SK-N-SH (cell line): ENCODE results near the gene BRICD5. TPM values are rescaled to one million over a fixed set of nuclear protein-coding genes. Genes with fewer than 3 reads are reported as not detected.

Experiments used
- CTCF ChIA-PET: fragments of 300-600, 350-600 bp; formaldehyde crosslinking; extraction: SDS; loops from one replicate; lab custom pipeline; 2021; lab: Yijun Ruan, JAX
- POLR2A ChIA-PET: fragments of 350-600 bp; sonication (Branson Sonifier 250); formaldehyde crosslinking; extraction: SDS; loops from one replicate; lab custom pipeline; 2020; ENCODE audit warnings: antibody characterized with exemption, inconsistent platforms; lab: Yijun Ruan, JAX
- DNase-seq: peaks from one replicate; pipeline ENCODE4 v3.0.0; 2012
- H2AFZ ChIP-seq: fragments of 200-600 bp; sonication (generic); 2 replicates; pipeline ENCODE4 v1.8.1; 2016; ENCODE audit warnings: antibody characterized with exemption, mild to moderate bottlenecking, low read depth
- H3F3A ChIP-seq: fragments of 200-600 bp; sonication (generic); replicated peaks from 2 replicates; pipeline ENCODE3; 2016; ENCODE audit warnings: antibody characterized with exemption, mild to moderate bottlenecking; ENCODE audit not compliant: insufficient read depth
- H3K27ac ChIP-seq, 2 experiments: fragments of 200-500 bp in 1 of 2; fragments of 200-600 bp in 1 of 2; sonication (Bioruptor generic) in 1 of 2; sonication (generic), shearing (Covaris generic) in 1 of 2; 2 replicates each; pipeline versions ENCODE4 v1.5.1 to v1.6.1; 2014 to 2016; ENCODE audit warnings: low read depth in 2 of 2, inconsistent platforms in 1 of 2, low read length in 1 of 2, mild to moderate bottlenecking in 1 of 2, mixed read lengths in 1 of 2
- H3K27me3 ChIP-seq: fragments of 200-600 bp; sonication (generic), shearing (Covaris generic); 2 replicates; pipeline ENCODE4 v1.6.1; 2016; ENCODE audit warnings: mixed run types; ENCODE audit not compliant: insufficient read depth
- H3K36me3 ChIP-seq, 2 experiments: fragments of 200-500 bp in 1 of 2; fragments of 200-600 bp in 1 of 2; sonication (Bioruptor generic) in 1 of 2; sonication (generic) in 1 of 2; replicated peaks in 1 of 2; 2 replicates each; pipeline versions ENCODE3 to v1.5.1; 2014 to 2016; ENCODE audit warnings: low read length in 1 of 2, mild to moderate bottlenecking in 1 of 2; ENCODE audit not compliant: insufficient read depth in 2 of 2, control insufficient read depth in 1 of 2
- H3K4me1 ChIP-seq, 2 experiments: fragments of 200-500 bp in 1 of 2; fragments of 200-600 bp in 1 of 2; sonication (Bioruptor generic) in 1 of 2; sonication (generic), shearing (Covaris generic) in 1 of 2; 2 replicates each; pipeline versions ENCODE4 v1.5.1 to v1.6.1; 2014 to 2016; ENCODE audit warnings: low read depth in 1 of 2, low read length in 1 of 2, mixed run types in 1 of 2; ENCODE audit not compliant: insufficient read depth in 2 of 2, control insufficient read depth in 1 of 2
- H3K4me2 ChIP-seq: fragments of 200-600 bp; sonication (generic), shearing (Covaris generic); 2 replicates; pipeline ENCODE4 v1.6.1; 2017; ENCODE audit warnings: mixed run types
- H3K4me3 ChIP-seq, 2 experiments: fragments of 200-500 bp in 1 of 2; fragments of 200-600 bp in 1 of 2; sonication (Bioruptor generic) in 1 of 2; sonication (generic), shearing (Covaris generic) in 1 of 2; 2 replicates each; pipeline versions ENCODE4 v1.5.1 to v1.8.1; 2014 to 2016; ENCODE audit warnings: low read depth in 2 of 2, inconsistent platforms in 1 of 2, low read length in 1 of 2, mild to moderate bottlenecking in 1 of 2, mixed read lengths in 1 of 2, moderate library complexity in 1 of 2
- H3K79me2 ChIP-seq: fragments of 200-600 bp; sonication (generic); 2 replicates; pipeline ENCODE4 v1.8.1; 2017; ENCODE audit warnings: mild to moderate bottlenecking; ENCODE audit not compliant: insufficient read depth
- H3K9ac ChIP-seq: fragments of 200-600 bp; sonication (generic); 2 replicates; pipeline ENCODE4 v1.6.1; 2017; ENCODE audit warnings: mixed run types
- H3K9me2 ChIP-seq: fragments of 200-600 bp; sonication (generic); 2 replicates; pipeline ENCODE4 v1.6.1; 2017; ENCODE audit warnings: mixed run types
- H3K9me3 ChIP-seq: fragments of 200-600 bp; sonication (generic); 2 replicates; pipeline ENCODE4 v1.6.1; 2017; ENCODE audit warnings: mixed run types, mild to moderate bottlenecking, moderate library complexity
- H4K20me1 ChIP-seq: fragments of 200-600 bp; sonication (generic); 2 replicates; pipeline ENCODE4 v1.6.1; 2017; ENCODE audit warnings: mild to moderate bottlenecking, mixed run types; ENCODE audit not compliant: insufficient read depth
- CHD2 ChIP-seq: fragments of 150-350 bp; IDR thresholded peaks from 2 replicates; pipeline ENCODE4 v1.6.1; 2018; ENCODE audit warnings: low read length; ENCODE audit not compliant: partially characterized antibody
- ELF1 ChIP-seq: IDR thresholded peaks from 2 replicates; pipeline ENCODE4 v1.4.0; 2012
- EP300 ChIP-seq, 2 experiments: IDR thresholded peaks; 2 replicates each; pipeline versions ENCODE4 v1.4.0 to v1.6.1; 2012; ENCODE audit warnings: borderline replicate concordance in 1 of 2, low read depth in 1 of 2, low read length in 1 of 2
- FOXJ3 ChIP-seq: sonication (generic); formaldehyde crosslinking; IDR thresholded peaks from 2 replicates; pipeline ENCODE4 v1.5.1; 2020; ENCODE audit warnings: mild to moderate bottlenecking, missing genetic modification reagents
- FOXM1 ChIP-seq: IDR thresholded peaks from 2 replicates; pipeline ENCODE4 v1.4.0; 2012; ENCODE audit warnings: low read depth, mild to moderate bottlenecking
- MEF2A ChIP-seq: IDR thresholded peaks from 2 replicates; pipeline ENCODE4 v1.4.0; 2012; ENCODE audit warnings: low read depth, borderline replicate concordance
- NFIC ChIP-seq: IDR thresholded peaks from 2 replicates; pipeline ENCODE4 v1.4.0; 2012; ENCODE audit warnings: borderline replicate concordance
- NRF1 ChIP-seq: IDR thresholded peaks from 2 replicates; pipeline ENCODE4 v1.6.1; 2012; ENCODE audit warnings: low read depth, mild to moderate bottlenecking, low read length
- PBX3 ChIP-seq: IDR thresholded peaks from 2 replicates; pipeline ENCODE4; 2012
- POLR2AphosphoS5 ChIP-seq: IDR thresholded peaks from 2 replicates; pipeline ENCODE4 v1.6.1; 2012; ENCODE audit warnings: low read depth, low read length
- REST ChIP-seq: IDR thresholded peaks from 2 replicates; pipeline ENCODE4 v1.6.1; 2012; ENCODE audit warnings: mild to moderate bottlenecking, low read depth, low read length, moderate library complexity
- RFX5 ChIP-seq: IDR thresholded peaks from 2 replicates; pipeline ENCODE4 v1.6.1; 2012; ENCODE audit warnings: mild to moderate bottlenecking, improper control_type of control experiment, low read length
- RXRA ChIP-seq: IDR thresholded peaks from 2 replicates; pipeline ENCODE4 v1.4.0; 2012; ENCODE audit warnings: low read depth, mild to moderate bottlenecking, borderline replicate concordance
- SIN3A ChIP-seq: IDR thresholded peaks from 2 replicates; pipeline ENCODE4 v1.6.1; 2012; ENCODE audit warnings: low read depth, mild to moderate bottlenecking, low read length, moderate library complexity, borderline replicate concordance
- SMC3 ChIP-seq: IDR thresholded peaks from 2 replicates; pipeline ENCODE4 v1.6.1; 2012; ENCODE audit warnings: low read depth, low read length, improper control_type of control experiment
- TAF1 ChIP-seq: IDR thresholded peaks from 2 replicates; pipeline ENCODE4 v1.6.1; 2012; ENCODE audit warnings: low read depth, mild to moderate bottlenecking, low read length, moderate library complexity, borderline replicate concordance
- USF1 ChIP-seq: IDR thresholded peaks from 2 replicates; pipeline ENCODE4 v1.4.0; 2012; ENCODE audit warnings: low read depth, borderline replicate concordance
- USF2 ChIP-seq: fragments of 150-350 bp; IDR thresholded peaks from 2 replicates; pipeline ENCODE4 v1.6.1; 2017; ENCODE audit warnings: antibody characterized with exemption, low read length, low read depth, borderline replicate concordance
- YY1 ChIP-seq: IDR thresholded peaks from 2 replicates; pipeline ENCODE4 v1.4.0; 2012; ENCODE audit warnings: low read depth, mild to moderate bottlenecking
- ZBTB33 ChIP-seq: IDR thresholded peaks from 2 replicates; pipeline ENCODE4 v1.4.0; 2012; ENCODE audit warnings: low read depth, borderline replicate concordance
- WGBS: methylation state at CpG from one replicate; pipeline ENCODE4 v1.1.6; 2017; ENCODE audit warnings: low lambda C conversion rate; 5-methylcytosine and 5-hydroxymethylcytosine counted together
- polyA plus RNA-seq, 3 experiments: library from polyadenylated mRNA; depleted of rRNA; stranded (reverse); fragments of >200 nt; gene quantifications; 2 replicates each; pipeline ENCODE4 v1.2.3, GENCODE V29; 2012

BRICD5 gene
- polyA plus RNA-seq, 1 of the 3 experiments (the other 2 are of a cell fraction) = 2.3 TPM

GRCh38 chr16:2226918-2227317 is 16.3 kb upstream of the BRICD5 start:
- POLR2A ChIA-PET = interaction anchor here (0.6 to 1.1 kb wide), 2 partner anchors 44 to 72 kb away, joined by 3 read pairs; partner anchors contain the start of gene TRAF7
- TF ChIP-seq RXRA (no peak), TAF1 (no peak), NFIC (no peak), YY1 (no peak), MEF2A (no peak), FOXJ3 (no peak), POLR2AphosphoS5 (no peak), USF2 (no peak), USF1 (no peak), EP300 (IDR thresholded peaks at IDR 0.05; ENCODE audit: borderline replicate concordance in 1 of 2, low read depth in 1 of 2, low read length in 1 of 2) (no peak), RFX5 (no peak), SIN3A (no peak), CHD2 (no peak), PBX3 (no peak), NRF1 (no peak), ELF1 (no peak), REST (no peak), FOXM1 (no peak), ZBTB33 (no peak), SMC3 (no peak)

More at GRCh38 chr16:2226918-2227317, 16.3 kb upstream of the BRICD5 start:
- Histone ChIP-seq H3K27me3 (no peaks in the 10 kb centered on the region), H3K9ac (no peak overlapping the region), H3K4me1 (peaks cover 0 to 4% of the 10 kb centered on the region in 2 experiments; a peak in 1 of 4 replicates), H3F3A (no peaks in the 10 kb centered on the region), H3K9me3 (no peaks in the 10 kb centered on the region), H3K79me2 (peaks cover 51% of the 10 kb centered on the region), H2AFZ (no peak overlapping the region), H4K20me1 (peaks cover 30% of the 10 kb centered on the region), H3K4me3 (no peak overlapping the region), H3K4me2 (no peak overlapping the region), H3K9me2 (no peaks in the 10 kb centered on the region), H3K36me3 (peaks cover 0 to 35% of the 10 kb centered on the region in 2 experiments), H3K27ac (no peak overlapping the region)
- CTCF ChIA-PET = interaction anchor here (1.4 kb wide), 1 partner anchor 32 kb away, joined by 3 read pairs; no protein-coding TSS in a partner anchor
- no peak for DNase-seq
- 94% methylated on average over 6 of the region's 6 CpGs for WGBS
